GF-D8 (cell line): ENCODE data around the gene PARD3.
A peak's percentile ranks its signal among the peaks of the same experiment; 100 is the strongest.

ENCODE experiments used
- DNase-seq: peaks from one replicate; lab custom pipeline; 2025; lab: John Stamatoyannopoulos, UW

The PARD3 gene

GRCh38 chr10:34689053-34689452 lies 126.0 kb downstream of the PARD3 start:
- DNase-seq = no peak

GRCh38 chr10:34687434-34688210 lies 127.5 kb downstream of the PARD3 start:
- DNase-seq = no peak

DNA sequence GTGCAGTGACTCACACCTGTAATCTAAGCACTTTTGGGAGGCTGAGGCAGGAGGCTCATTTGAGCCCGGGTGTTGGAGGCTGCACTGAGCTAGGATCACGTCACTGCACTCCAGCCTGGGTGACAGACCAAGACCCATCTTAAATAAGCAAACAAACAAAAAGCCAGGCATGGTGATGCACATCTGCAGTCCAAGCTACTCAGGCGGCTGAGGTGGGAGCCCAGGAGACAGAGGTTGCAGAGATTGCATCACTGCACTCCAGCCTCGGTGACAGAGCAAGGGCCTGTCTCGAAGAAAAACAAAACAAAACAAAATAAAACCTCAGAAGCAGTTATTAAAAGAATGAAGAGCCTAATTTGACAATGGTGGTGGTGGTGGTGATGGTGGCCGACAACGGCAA lies 132.5 kb downstream of the PARD3 start:
- DNase-seq = no peak

GRCh38 chr10:34681933-34682332 lies 133.2 kb downstream of the PARD3 start:
- DNase-seq = no peak

- no peak for DNase-seq
Measured at GRCh38 chr10:34679177-34679576, 135.9 kb downstream of the PARD3 start.

DNA sequence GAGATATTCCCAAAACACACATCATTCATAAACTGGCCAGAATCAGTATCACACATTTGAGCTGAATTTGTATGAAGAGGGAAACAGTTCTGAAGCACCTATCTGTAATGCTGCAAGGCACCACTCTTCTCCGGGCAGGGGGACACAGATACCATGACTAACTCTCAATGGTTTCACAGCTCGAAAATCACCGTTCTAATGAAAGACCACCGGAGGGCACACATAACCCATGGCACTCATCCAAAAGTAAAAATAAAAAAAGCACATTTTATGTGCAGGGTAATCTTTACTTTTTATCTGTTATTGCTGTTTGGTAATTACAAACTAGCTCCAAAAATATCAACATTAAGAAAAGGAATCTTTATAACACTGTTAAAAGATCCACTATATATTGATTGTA lies 137.5 kb downstream of the PARD3 start:
- DNase-seq = no peak

- no peak for DNase-seq
Measured at GRCh38 chr10:34677132-34677531, 138.0 kb downstream of the PARD3 start.

- no peak for DNase-seq
Measured at GRCh38 chr10:34674176-34674575, 140.9 kb downstream of the PARD3 start.

DNA sequence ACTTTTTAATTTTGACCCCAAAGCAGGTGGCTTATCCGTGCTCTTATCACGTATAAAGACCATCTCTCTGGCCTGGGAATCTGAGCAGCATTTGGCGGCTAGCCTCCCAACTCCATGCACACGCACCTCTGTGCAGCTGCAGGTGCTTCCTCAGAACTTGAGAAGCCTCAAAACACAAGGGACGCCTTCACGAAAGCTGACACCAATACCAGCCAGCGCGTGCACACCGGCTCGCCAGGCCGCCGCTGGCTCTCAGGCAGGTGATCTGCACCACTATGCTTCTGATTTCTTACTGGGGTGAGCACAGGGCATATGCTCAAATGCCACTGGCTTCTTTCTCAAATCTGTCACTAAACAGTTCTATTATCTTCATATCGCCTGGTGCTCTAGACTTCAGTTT lies 145.0 kb downstream of the PARD3 start:
- DNase-seq = no peak

DNA sequence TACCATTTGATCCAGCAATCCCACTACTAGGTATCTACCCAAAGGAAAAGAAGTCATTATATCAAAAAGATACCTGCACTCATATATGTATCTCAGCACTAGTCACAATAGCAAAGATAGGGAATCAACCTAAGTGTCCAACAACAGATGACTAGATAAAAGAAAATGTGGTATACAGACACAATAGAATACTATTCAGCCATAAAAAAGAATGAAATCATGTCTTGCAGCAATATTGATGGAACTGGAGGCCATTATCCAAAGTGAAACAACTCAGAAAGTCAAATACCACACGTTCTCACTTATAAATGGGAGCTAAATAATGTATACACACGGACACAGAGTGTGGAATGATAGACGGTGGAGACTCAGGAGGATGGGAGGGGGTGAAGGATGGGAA lies 146.0 kb downstream of the PARD3 start:
- no peak for DNase-seq

GRCh38 chr10:34667177-34667576 lies 147.9 kb downstream of the PARD3 start:
- no peak for DNase-seq

DNA sequence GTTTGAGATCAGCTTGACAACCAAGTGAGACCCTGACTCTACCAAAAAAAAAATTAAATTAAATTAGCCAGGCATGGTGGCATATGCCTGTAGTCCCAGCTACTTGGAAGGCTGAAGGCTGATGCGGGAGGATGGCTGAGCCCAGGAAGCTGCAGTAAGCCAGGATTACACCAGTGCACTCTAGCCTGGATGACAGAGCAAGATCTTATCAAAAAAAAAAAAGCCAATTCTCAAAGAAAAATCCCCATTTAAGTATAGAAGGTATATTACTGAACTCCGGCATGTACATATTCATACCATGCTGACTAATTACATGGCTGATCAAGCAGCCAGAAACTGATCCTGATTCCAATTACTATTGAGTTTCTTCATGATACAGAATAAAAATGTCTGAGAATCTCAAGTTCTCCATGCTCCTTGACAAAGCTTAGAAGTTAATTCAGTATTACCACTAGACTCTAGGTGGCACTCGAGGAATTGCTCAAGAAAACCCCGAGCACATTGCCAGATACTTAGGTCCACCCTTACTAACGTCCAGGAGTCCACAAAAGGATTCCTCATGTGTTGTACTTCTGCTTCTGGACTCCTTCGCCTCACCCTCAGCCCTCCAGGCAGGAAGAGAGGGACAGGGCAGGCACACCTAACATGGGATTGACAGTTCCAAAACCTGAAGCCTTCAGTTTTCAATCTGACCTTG lies 148.9 kb downstream of the PARD3 start:
- peak; percentile 32 for DNase-seq

- DNase-seq = no peak
Measured at GRCh38 chr10:34664706-34665105, 150.4 kb downstream of the PARD3 start.

DNA sequence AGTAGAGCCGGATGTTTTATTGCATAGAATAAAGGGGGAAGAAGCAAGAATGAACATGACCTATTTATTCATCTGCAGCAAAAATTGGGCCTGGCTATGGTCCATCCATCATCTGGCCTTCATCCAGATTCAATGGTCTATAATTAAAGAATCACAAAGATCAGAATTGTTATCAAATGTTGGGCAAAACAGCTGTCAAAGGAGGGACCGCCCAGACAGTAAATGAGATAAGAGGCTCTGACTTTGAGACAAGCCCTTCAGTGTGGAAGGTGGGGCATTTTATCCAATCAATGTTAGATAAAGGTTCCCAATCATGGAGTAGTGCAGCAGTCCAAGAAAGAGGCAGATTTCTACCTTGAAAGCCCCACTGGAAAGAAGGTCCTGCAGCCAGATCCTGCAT lies 153.5 kb downstream of the PARD3 start:
- no peak for DNase-seq

- DNase-seq = no peak
Measured at GRCh38 chr10:34658934-34659333, 156.2 kb downstream of the PARD3 start.

- no peak for DNase-seq
Measured at GRCh38 chr10:34656661-34657060, 158.4 kb downstream of the PARD3 start.

GRCh38 chr10:34655286-34656170 lies 159.6 kb downstream of the PARD3 start:
- DNase-seq = peak; percentile 1

DNA sequence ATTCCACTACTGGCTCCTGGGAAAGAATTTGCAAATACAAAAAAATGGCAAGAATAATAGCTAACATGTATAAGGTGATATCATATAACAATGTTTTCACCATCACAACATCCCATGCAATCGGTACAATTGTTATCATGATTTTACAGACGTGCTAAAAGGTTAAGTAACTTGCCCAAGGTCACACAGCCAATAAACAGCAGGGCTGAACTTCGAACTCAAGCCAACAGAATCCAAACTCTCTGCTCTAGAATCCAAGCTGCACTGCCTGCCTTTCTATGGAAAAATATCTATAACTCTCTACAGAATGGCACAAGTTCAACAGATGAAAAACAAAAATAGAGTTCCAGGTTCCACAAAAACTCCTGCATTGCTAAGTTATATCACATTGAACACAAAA lies 160.9 kb downstream of the PARD3 start:
- DNase-seq = no peak

DNA sequence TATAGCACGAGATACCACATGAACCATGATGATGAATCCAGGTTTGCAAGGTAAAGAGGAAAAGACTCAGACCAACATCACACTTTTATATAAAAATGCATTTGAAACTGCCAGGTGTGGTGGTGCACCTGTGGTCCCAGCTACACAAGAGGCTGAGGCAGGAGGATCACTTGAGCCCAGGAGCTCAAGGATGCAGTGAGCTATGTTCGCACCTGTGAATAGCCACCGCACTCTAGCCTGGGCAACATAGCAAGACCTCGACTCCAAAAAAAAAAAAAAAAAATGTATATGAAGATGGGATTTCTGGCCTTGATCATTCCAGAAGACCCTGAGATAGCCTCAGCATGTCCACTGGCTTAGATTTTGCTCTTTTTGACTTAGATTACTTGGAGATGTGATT lies 161.6 kb downstream of the PARD3 start:
- no peak for DNase-seq

- no peak for DNase-seq
Measured at GRCh38 chr10:34651416-34652195, 163.5 kb downstream of the PARD3 start.

DNA sequence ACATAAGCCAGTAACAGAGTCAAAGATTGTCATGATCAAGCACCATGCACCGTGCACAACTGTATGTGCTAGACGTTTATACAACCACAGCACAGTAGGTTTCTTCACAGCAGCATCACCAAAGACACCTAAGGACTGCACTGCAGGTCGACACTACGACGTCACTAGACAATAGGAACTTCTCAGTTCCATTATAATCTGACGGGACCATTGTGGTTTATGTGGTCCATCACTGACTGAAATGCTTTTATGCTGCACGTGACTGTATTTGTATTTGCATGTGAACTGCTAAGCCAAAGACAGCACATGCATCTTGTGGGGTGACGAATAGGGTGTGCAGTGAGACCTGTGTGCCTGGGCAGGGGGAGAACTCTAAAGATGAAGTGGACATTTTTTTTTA lies 164.9 kb downstream of the PARD3 start:
- no peak for DNase-seq

DNA sequence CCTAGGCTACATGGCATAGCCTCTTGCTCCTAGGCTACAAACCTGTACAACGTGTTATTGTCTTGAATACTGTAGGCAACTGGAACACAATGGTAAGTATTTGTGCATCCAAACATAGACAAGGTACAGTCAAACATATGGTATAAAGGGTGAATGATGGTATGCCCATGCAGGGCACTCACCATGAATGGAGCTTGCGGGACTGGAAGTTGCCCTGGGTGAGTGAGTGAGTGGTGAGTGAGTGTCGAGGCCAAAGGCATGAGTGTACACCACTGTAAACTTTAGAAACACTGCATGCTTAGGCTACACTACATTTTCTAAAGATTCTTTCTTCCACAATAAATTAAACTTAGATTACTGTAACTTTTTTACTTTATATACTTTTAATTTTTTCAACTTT lies 165.7 kb downstream of the PARD3 start:
- no peak for DNase-seq
